Measurements from ENCODE around the gene CYP4F22. TPM values are rescaled to one million over a fixed set of nuclear protein-coding genes. Genes with fewer than 3 reads are reported as not detected.

Gene CYP4F22
- total and polyA plus RNA-seq, 2 of the 8 experiments (the other 6 are each of a cell fraction or from before 2014, with no cell fraction given), result not detected

GRCh38 chr19:15487038-15487437, 21.3 kb upstream of the CYP4F22 start:
- Histone ChIP-seq H3K4ac (replicated peaks; ENCODE audit: insufficient read length, low read depth, low read length) (no peak overlapping the region), H3K23me2 (ENCODE audit: low read depth, low read length) (no peaks in the 10 kb centered on the region; the same call in 1 of the 2 replicates), H3K27ac (ENCODE audit: low read depth, low read length) (no peak overlapping the region), H2BK12ac (ENCODE audit: low read depth, low read length) (no peak overlapping the region), H3K9me3 (ENCODE audit: insufficient read depth in 2 of 2, low read depth in 1 of 2, low read length in 1 of 2) (peaks cover 28 to 48% of the 10 kb centered on the region in 2 experiments), H3K79me1 (ENCODE audit: low read depth, low read length) (no peaks in the 10 kb centered on the region), H3K18ac (ENCODE audit: extremely low read depth, low read length) (no peak overlapping the region), H3K79me2 (ENCODE audit: control insufficient read depth in 1 of 2, insufficient read depth in 2 of 2, low read length in 2 of 2) (no peaks in the 10 kb centered on the region), H3K56ac (replicated peaks; ENCODE audit: insufficient read length, low read depth, low read length) (no peak overlapping the region), H4K8ac (ENCODE audit: extremely low read depth, insufficient read depth, low read length) (no peak overlapping the region), H2BK15ac (ENCODE audit: low read length) (no peak overlapping the region), H4K5ac (ENCODE audit: insufficient read length, low read depth, low read length) (no peak overlapping the region), H3K14ac (ENCODE audit: insufficient read length) (no peak overlapping the region), H3K27me3 (replicated peaks in 1 of 4; ENCODE audit: control insufficient read depth in 3 of 4, extremely low read depth in 1 of 4, insufficient read depth in 3 of 4, low read length in 3 of 4) (no peaks in the 10 kb centered on the region), H3K4me1 (replicated peaks in 1 of 4; ENCODE audit: control insufficient read depth in 3 of 4, insufficient read depth in 4 of 4, low read length in 3 of 4) (no peaks in the 10 kb centered on the region), H4K91ac (replicated peaks; ENCODE audit: insufficient read length, low read length) (no peak overlapping the region), H3K23ac (ENCODE audit: insufficient read length) (no peak overlapping the region), H2AK5ac (ENCODE audit: low read depth, low read length) (no peak overlapping the region), H4K20me1 (replicated peaks in 1 of 2; ENCODE audit: control insufficient read depth in 1 of 2, insufficient read depth in 2 of 2, low read length in 2 of 2) (no peaks in the 10 kb centered on the region), H2BK5ac (ENCODE audit: low read depth, low read length) (no peak overlapping the region), H2AFZ (ENCODE audit: low read length) (no peak overlapping the region), H3K4me2 (ENCODE audit: insufficient read depth in 1 of 2, low read depth in 2 of 2, low read length in 2 of 2) (no peak overlapping the region), H3K9ac (replicated peaks in 1 of 4; ENCODE audit: extremely low read depth in 1 of 4, low read depth in 3 of 4, low read length in 3 of 4) (no peak overlapping the region), H2BK20ac (ENCODE audit: low read length) (no peak overlapping the region), H3K4me3 (ENCODE audit: extremely low read depth in 1 of 4, insufficient read depth in 2 of 4, low read depth in 3 of 4, low read length in 4 of 4) (no peak overlapping the region), H3K36me3 (ENCODE audit: control insufficient read depth in 2 of 4, insufficient read depth in 4 of 4, low read length in 3 of 4) (no peaks in the 10 kb centered on the region), H2BK120ac (replicated peaks; ENCODE audit: low read depth, low read length) (no peak overlapping the region)
- WGBS, 2 experiments (ENCODE audit: extremely low coverage in 1 of 2, insufficient coverage in 1 of 2, insufficient read length in 1 of 2, insufficient replicate concordance in 2 of 2, low coverage in 1 of 2, low lambda C conversion rate in 2 of 2, missing lambda C conversion rate in 1 of 2), result 81% methylated on average over 4 of the region's 4 CpGs; no CpG with 5 or more reads in 1 of the 2 experiments
- ChIA-PET CTCF (ENCODE audit: partially characterized antibody) (no interaction called here), POLR2A (ENCODE audit: partially characterized antibody) (no interaction called here)
- FAIRE-seq, result no peak
- TF ChIP-seq MAX (IDR thresholded peaks at IDR 0.05) (no peak), SUZ12 (IDR thresholded peaks at IDR 0.05; ENCODE audit: low read length) (no peak), ASH2L (IDR thresholded peaks at IDR 0.05; ENCODE audit: low read length) (no peak), GABPA (IDR thresholded peaks at IDR 0.05; ENCODE audit: borderline replicate concordance, insufficient read depth, low read length) (no peak), HDAC6 (IDR thresholded peaks at IDR 0.05; ENCODE audit: low read depth, low read length) (no peak), KDM4A (IDR thresholded peaks at IDR 0.05; ENCODE audit: low read depth, low read length, severe bottlenecking) (no peak), EP300 (IDR thresholded peaks at IDR 0.05; ENCODE audit: borderline replicate concordance in 1 of 2, low read depth in 2 of 2, low read length in 2 of 2) (no peak)
- DNase-seq (ENCODE audit: low read depth in 1 of 2, low spot score in 2 of 2), result no peak
